Measurements from ENCODE around the gene ZNF700.

DNA sequence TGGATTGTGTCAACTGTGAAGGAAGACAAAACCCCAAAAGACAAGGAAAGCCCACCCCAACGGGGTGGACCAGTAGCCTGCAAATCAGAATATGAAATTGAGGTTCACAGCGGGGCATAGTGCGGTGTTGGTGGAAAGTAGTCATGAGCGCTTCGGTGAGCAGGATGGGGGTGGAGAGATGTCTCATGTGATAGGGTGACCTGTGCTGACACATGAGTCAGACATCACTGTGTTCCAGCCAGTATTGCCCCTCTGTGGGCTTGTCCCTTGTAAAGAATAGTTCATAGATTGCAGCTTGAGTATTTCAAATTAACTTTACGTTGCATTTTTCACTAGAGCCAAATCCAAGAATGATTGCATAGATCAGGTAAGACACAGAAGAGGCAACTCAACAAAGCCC lies 30.1 kb upstream of the ZNF700 start:
- TF ChIP-seq, protein P1, sequence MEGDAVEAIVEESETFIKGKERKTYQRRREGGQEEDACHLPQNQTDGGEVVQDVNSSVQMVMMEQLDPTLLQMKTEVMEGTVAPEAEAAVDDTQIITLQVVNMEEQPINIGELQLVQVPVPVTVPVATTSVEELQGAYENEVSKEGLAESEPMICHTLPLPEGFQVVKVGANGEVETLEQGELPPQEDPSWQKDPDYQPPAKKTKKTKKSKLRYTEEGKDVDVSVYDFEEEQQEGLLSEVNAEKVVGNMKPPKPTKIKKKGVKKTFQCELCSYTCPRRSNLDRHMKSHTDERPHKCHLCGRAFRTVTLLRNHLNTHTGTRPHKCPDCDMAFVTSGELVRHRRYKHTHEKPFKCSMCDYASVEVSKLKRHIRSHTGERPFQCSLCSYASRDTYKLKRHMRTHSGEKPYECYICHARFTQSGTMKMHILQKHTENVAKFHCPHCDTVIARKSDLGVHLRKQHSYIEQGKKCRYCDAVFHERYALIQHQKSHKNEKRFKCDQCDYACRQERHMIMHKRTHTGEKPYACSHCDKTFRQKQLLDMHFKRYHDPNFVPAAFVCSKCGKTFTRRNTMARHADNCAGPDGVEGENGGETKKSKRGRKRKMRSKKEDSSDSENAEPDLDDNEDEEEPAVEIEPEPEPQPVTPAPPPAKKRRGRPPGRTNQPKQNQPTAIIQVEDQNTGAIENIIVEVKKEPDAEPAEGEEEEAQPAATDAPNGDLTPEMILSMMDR (conservative IDR thresholded peaks at IDR 0.05): no peak
- no peak for TF ChIP-seq ZFX (IDR thresholded peaks at IDR 0.05)
